Measurements from ENCODE around the gene TMEM218.

The TMEM218 gene

DNA sequence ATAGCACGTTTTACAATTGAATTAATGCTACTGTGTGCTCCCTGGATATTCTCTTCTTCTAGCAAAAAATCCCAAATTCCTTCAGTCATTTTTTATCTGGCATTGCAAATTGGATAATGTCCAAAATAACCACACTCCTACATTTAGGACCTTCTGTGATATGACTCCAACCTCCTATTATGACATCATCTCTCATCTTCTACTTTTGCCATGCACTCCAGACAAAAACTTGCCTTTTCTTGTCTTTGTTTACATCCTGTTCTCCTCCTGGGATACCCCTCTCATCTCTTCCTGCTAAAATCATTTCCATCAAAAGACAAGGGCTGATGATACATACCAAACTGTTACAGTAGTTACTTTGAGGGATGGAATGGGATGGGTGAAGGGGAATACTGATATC, 20.6 kb upstream of the TMEM218 start:
- H3K4me3 ChIP-seq (ENCODE audit: severe bottlenecking) = no peak overlapping the region
- H3K36me3 ChIP-seq (ENCODE audit: low read depth) = no peaks in the 10 kb centered on the region
- H3K27me3 ChIP-seq (ENCODE audit: insufficient read depth, poor library complexity, severe bottlenecking) = no peaks in the 10 kb centered on the region
- H3K27ac ChIP-seq (ENCODE audit: poor library complexity, severe bottlenecking) = no peak overlapping the region
- DNase-seq (ENCODE audit: low spot score) (no peak), ATAC-seq (ENCODE audit: low read depth) (no peak)
- no peaks in the 10 kb centered on the region for H3K9me3 ChIP-seq (ENCODE audit: severe bottlenecking)
- TF ChIP-seq, protein P1, sequence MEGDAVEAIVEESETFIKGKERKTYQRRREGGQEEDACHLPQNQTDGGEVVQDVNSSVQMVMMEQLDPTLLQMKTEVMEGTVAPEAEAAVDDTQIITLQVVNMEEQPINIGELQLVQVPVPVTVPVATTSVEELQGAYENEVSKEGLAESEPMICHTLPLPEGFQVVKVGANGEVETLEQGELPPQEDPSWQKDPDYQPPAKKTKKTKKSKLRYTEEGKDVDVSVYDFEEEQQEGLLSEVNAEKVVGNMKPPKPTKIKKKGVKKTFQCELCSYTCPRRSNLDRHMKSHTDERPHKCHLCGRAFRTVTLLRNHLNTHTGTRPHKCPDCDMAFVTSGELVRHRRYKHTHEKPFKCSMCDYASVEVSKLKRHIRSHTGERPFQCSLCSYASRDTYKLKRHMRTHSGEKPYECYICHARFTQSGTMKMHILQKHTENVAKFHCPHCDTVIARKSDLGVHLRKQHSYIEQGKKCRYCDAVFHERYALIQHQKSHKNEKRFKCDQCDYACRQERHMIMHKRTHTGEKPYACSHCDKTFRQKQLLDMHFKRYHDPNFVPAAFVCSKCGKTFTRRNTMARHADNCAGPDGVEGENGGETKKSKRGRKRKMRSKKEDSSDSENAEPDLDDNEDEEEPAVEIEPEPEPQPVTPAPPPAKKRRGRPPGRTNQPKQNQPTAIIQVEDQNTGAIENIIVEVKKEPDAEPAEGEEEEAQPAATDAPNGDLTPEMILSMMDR (IDR thresholded peaks at IDR 0.05; ENCODE audit: poor library complexity, severe bottlenecking) = no peak
- H3K4me1 ChIP-seq (ENCODE audit: insufficient read depth, poor library complexity, severe bottlenecking) = peaks cover 4% of the 10 kb centered on the region

DNA sequence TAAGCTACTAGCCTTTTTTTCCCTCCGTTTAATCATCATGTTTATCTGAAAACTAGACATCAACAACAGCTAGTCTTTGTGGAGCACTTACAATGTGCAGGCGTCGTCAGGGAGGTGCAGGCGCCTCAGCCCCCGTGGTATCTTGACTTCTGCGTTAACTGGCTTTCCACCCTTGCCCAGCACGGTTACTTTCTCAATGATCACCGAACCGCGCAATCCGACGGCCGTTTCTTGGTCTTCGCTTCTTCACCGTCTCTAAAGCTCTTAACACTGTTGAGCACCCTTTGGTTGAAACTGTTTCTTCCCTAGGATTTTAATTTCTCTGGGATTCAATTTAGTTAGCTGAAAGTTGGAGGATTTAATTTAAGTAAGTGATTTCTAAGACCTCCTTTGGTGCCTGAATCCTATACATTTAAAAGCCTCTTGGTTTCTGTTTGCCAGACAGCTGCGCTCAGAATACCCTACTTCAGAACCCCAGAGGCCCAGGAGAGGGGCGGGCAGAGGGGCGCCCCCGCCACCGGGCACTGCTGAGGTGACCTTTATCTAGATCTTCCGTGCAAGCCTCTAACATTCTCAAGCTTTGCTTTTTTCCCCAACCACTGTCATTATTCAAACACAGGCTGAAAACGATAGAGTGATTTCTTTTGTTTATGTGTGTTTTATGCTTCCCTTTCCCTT, 18.0 kb upstream of the TMEM218 start:
- H3K9me3 ChIP-seq (ENCODE audit: severe bottlenecking) = no peaks in the 10 kb centered on the region
- no peak for ATAC-seq (ENCODE audit: low read depth)
- no peak overlapping the region for H3K27ac ChIP-seq (ENCODE audit: poor library complexity, severe bottlenecking)
- H3K4me1 ChIP-seq (ENCODE audit: insufficient read depth, poor library complexity, severe bottlenecking) = peaks cover 4% of the 10 kb centered on the region
- no peaks in the 10 kb centered on the region for H3K27me3 ChIP-seq (ENCODE audit: insufficient read depth, poor library complexity, severe bottlenecking)
- H3K36me3 ChIP-seq (ENCODE audit: low read depth) = no peaks in the 10 kb centered on the region
- TF ChIP-seq, protein P1 (IDR thresholded peaks at IDR 0.05; ENCODE audit: poor library complexity, severe bottlenecking) = no peak
- no peak overlapping the region for H3K4me3 ChIP-seq (ENCODE audit: severe bottlenecking)
- no peak for DNase-seq (ENCODE audit: low spot score)

DNA sequence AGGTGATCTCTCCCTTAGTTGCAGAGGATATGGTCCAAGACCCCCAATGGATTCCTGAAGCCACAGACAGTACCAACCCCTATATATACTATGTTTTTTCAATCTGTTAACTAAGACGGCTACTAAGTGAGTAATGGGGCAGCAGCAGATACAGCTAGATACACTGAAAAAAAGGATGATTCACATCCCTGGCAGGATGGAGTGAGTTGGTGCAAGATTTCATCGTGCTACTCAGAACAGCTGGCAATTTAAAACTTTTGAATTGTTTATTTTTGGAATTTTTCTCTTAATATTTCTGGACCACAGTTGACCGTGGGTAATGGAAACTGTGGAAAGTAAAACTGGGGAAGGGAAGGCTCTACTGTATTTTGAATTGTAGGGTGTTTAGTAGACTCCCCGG, 17.0 kb upstream of the TMEM218 start:
- H3K4me3 ChIP-seq (ENCODE audit: severe bottlenecking) = no peak overlapping the region
- no peaks in the 10 kb centered on the region for H3K9me3 ChIP-seq (ENCODE audit: severe bottlenecking)
- no peaks in the 10 kb centered on the region for H3K27me3 ChIP-seq (ENCODE audit: insufficient read depth, poor library complexity, severe bottlenecking)
- H3K4me1 ChIP-seq (ENCODE audit: insufficient read depth, poor library complexity, severe bottlenecking) = peaks cover 4% of the 10 kb centered on the region
- peak; percentile 58; the same call in 1 of the 3 replicates for ATAC-seq (ENCODE audit: low read depth)
- TF ChIP-seq, protein P1 (IDR thresholded peaks at IDR 0.05; ENCODE audit: poor library complexity, severe bottlenecking) = no peak
- no peak overlapping the region for H3K27ac ChIP-seq (ENCODE audit: poor library complexity, severe bottlenecking)
- no peaks in the 10 kb centered on the region for H3K36me3 ChIP-seq (ENCODE audit: low read depth)
- DNase-seq (ENCODE audit: low spot score) = no peak

DNA sequence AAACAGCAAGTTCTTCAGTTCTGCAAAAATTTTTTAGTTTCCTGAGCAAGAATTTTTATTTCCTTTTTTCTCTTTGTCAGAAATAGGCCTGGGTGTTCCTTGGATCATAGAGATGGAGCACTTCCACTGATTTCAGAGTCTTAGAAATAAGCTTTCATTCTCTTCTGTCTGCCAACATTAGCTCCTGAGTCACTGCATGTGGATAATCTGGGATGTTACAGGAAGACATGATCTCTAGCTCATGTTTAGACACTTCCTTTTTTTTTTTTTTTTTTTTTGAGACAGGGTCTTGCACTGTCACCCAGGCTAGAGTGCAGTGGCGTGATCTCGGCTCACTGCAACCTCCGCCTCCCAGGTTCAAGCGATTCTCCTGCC, 13.2 kb upstream of the TMEM218 start:
- Histone ChIP-seq H3K9me3 (ENCODE audit: severe bottlenecking) (no peaks in the 10 kb centered on the region), H3K4me3 (ENCODE audit: severe bottlenecking) (no peak overlapping the region), H3K36me3 (ENCODE audit: low read depth) (no peaks in the 10 kb centered on the region), H3K27ac (ENCODE audit: poor library complexity, severe bottlenecking) (no peak overlapping the region), H3K27me3 (ENCODE audit: insufficient read depth, poor library complexity, severe bottlenecking) (no peaks in the 10 kb centered on the region), H3K4me1 (ENCODE audit: insufficient read depth, poor library complexity, severe bottlenecking) (no peaks in the 10 kb centered on the region)
- TF ChIP-seq, protein P1 (IDR thresholded peaks at IDR 0.05; ENCODE audit: poor library complexity, severe bottlenecking) = no peak
- ATAC-seq (ENCODE audit: low read depth) = no peak
- DNase-seq (ENCODE audit: low spot score) = no peak

DNA sequence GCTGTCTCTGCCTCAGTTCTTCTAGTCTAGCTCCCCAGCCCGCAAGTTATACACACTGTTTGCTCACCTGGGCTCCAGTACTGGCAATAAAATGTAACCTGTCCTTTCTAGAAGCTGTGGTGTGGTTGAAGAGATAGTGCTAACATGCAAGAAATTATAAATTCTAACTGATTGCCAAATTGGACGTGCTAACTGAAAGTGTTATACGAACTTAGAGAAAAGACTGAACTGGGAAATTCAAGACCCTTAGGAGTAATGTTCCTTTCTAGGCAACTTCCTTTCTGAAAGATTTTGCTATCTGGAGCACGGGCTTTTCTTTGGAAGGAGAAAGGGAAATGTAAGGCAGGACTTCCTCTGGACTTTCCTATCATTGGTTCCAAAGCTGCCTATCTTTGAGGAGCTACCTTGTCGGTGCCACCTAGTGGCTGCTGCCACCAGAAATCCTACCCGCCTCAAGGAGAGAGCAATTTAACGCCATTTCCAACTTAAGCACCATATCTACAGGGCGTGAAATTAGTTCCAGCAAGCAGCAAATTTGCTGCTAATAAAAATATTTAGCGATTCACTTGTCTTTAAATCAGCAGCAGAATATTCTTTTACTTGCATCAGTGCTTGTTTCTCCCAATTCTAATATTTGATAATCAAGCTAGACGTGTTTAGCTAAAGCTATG, 12.7 kb upstream of the TMEM218 start:
- TF ChIP-seq, protein P1 (IDR thresholded peaks at IDR 0.05; ENCODE audit: poor library complexity, severe bottlenecking) = peak; percentile 68
- Histone ChIP-seq H3K9me3 (ENCODE audit: severe bottlenecking) (no peaks in the 10 kb centered on the region), H3K27me3 (ENCODE audit: insufficient read depth, poor library complexity, severe bottlenecking) (no peaks in the 10 kb centered on the region), H3K4me1 (ENCODE audit: insufficient read depth, poor library complexity, severe bottlenecking) (no peaks in the 10 kb centered on the region), H3K36me3 (ENCODE audit: low read depth) (no peaks in the 10 kb centered on the region), H3K27ac (ENCODE audit: poor library complexity, severe bottlenecking) (no peak overlapping the region), H3K4me3 (ENCODE audit: severe bottlenecking) (no peak overlapping the region)
- DNase-seq (ENCODE audit: low spot score) (no peak), ATAC-seq (ENCODE audit: low read depth) (peak; percentile 87)

Measured in RWPE2 (cell line).